Activated naive CD8-positive, alpha-beta T cell treated with anti-CD3 and anti-CD28 coated beads, Interleukin-2, amount 50 U/mL, for 16 hours (primary cell): ENCODE data around the gene COPZ2.
A peak's percentile ranks its signal among the peaks of the same experiment; 100 is the strongest.
"Not testable (repeated sequence)": the region's sequence is repeated elsewhere in the genome, so short reads cannot be mapped to it uniquely, and the experiment has no call there.

Experiments
- DNase-seq: peaks from one replicate; pipeline ENCODE4 v3.0.0-alpha.2; 2020; ENCODE audit warnings: low read depth, low spot score

The COPZ2 gene, protein sequence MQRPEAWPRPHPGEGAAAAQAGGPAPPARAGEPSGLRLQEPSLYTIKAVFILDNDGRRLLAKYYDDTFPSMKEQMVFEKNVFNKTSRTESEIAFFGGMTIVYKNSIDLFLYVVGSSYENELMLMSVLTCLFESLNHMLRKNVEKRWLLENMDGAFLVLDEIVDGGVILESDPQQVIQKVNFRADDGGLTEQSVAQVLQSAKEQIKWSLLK

DNA sequence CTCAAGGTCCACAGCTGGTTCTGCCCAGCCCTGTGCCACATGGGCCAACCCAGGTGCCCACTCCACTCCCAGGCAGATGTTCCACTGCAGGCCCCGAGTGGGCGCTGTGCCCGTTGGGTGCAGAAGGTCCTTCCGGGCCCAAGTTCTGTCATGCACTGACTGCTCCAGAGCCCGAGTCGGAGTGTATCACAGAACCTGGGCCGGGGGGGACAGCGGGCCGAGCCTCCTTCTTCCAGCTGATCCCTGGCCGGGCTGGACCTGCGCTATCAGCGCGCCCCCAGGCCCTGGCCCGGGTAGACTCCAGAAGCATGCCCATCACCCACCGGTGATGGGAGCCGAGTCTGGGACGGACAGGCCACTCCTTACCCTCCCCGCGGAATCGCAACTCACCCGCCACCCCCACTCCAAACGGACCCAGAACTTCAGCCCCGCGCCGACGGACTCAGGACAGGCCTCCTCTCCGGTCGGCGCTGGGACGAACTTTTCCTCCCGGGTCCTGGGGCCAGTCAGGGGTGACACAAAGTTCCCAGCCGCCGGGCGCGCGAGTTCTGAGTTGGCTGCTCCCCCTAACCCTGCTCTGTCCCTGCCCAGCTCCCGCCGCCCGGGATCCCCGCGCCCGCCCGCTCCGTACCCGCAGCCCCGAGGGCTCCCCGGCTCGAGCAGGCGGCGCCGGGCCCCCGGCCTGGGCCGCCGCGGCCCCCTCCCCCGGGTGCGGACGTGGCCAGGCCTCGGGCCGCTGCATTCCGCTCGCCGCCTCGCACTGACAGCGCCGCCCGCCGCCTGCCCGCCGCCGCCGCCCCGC is at the start of gene COPZ2:
COPZ2 (minus strand) TSS at position 762 of the 802 bp plus-strand sequence; CDS start at position 742, 20 bp downstream.
- no peak for DNase-seq

DNA sequence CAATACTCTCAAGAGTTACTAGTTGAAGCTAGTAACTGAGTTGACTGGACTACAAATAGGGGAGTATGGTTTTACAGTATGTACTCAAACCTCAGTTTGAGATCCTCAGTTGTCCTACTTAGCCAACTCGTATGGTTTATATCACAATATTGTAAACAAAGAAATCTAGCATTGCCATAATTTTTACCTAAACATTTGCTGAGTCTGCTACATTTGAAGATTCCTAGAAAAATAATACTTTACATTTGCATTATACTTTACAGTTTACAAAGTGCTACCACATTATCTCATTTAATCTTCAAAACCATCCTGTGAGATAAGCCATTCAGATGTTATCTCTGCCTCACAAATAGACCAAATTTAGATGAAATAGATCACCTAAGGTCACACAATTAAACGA is 47.3 kb upstream of the COPZ2 start:
- DNase-seq = no peak

DNA sequence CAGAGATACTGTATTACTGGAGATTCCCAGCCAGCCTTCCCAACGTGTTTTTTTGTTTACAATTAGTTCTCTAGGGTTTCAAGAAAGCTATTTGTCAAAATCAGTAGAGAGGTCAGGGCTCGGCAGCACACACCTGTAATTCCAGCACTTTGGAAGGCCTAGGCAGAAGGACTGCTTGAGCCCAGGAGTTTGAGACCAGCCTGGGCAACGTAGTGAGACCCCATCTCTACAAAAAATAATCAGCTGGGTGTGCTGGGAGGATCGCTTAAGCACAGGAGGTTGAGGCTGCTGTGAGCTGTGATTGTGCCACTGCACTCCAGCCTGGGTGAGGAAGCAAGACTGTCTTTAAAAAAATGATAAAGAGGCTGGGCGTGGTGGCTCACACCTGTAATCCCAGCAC is 44.3 kb upstream of the COPZ2 start:
- no peak for DNase-seq

DNA sequence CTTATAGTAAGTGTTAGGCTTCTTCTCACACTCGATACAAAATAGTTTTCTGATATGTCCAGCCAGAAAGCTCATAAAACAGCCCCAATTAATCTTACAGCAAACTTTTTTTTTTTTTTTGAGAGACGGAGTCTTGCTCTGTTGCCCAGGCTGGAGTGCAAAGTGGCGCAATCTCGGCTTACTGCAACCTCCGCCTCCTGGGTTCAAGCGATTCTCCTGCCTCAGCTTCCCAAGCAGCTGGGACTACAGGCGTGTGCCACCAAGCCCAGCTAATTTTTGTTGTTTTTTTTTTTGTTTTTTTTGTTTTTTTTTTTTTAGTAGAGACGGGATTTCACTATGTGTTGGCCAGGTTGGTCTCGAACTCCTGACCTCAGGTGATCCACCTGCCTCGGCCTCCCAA is 39.6 kb upstream of the COPZ2 start:
- DNase-seq = not testable (repeated sequence)

DNA sequence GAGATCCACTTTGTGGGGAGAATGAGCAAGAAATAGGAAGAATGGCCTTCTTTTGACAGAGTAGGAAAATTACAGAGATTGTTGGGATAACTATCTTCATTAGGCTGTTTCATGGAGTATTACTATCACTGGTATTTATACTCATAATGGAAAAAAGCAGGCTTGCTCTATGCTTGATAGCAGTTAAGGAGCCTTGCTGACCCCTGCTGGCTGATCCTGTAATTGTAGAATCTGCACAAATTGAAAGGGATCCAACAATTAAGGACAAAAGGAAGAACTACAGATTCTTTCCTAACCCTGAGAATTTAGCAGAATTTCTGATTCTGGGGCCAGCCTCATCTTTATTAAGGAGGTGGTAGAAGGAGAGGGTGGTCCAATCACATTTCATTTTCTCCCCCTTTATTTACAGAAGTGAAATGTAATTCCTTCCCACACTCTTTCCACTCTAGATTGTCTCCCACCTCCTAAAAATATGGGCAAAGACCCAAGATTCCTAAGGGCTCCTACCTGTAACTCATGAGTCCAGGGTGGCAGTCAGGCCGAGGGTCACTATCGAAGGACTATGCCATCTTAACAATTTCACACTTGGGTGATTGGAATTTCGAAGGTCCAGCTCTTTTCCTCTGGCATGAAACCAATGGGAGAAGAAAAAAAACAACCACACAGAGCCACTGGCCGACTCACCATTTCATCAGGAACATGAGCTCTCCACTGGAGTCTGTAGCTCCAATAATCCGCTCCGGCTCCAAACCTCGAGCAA is 36.9 kb upstream of the COPZ2 start:
- peak; percentile 45 for DNase-seq

DNA sequence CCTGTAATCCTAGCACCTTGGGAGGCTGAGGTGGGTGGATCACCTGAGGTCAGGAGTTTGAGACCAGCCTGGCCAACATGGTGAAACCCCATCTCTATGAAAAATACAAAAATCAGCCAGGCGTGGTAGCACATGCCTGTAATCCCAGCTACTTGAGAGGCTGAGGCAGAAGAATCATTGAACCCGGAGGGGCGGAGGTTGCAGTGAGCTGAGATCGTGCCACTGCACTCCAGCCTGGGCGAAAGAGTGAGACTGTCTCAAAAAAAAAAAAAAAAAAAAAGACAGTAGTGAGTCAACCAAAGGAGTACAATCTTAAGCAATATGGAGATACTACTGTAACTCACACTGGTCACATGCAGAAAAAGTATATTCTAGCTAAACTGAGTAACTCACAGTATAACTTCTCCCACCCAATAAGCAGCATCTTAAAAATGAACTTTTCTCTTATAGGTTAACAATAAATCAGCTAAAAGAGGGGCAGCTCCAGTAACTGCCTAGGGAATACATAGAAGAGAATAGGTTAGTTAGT is 36.0 kb upstream of the COPZ2 start:
- DNase-seq = not testable (repeated sequence)

DNA sequence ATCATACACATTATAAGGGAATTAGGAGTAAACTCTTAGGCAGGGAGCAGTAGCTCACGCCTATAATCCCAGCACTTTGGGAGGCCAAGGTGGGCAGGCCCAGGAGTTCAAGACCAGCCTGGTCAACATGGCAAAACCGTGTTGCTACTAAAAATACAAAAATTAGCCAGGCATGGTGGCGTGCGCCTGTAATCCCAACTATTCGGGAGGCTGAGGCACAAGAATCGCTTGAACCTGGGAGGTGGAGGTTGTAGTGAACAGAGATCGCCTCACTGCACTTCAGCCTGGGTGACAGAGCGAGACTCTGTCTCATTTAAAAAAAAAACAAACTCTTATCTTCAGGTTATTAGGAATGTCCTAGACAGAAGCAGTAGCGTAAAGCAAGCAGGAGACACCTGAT is 35.2 kb upstream of the COPZ2 start:
- DNase-seq = not testable (repeated sequence)

DNA sequence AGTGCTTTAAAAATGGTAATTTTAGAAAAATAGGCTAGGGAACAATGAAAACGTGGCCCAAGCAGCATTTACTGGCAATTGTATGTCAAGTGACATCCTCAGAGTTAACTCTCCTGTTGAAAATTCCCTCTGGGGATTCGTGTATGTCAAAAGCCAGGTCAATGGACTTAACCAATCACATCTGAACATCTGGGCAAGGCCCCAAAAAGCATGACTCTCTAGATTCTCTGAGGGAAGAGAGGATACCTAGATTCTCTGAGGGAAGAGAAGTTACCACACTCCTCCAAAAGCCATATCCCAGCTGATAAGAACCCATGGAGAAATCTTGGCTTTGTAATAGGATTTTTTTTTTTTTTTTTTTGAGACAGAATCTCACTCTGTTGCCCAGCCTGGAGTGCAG is 34.1 kb upstream of the COPZ2 start:
- no peak for DNase-seq

DNA sequence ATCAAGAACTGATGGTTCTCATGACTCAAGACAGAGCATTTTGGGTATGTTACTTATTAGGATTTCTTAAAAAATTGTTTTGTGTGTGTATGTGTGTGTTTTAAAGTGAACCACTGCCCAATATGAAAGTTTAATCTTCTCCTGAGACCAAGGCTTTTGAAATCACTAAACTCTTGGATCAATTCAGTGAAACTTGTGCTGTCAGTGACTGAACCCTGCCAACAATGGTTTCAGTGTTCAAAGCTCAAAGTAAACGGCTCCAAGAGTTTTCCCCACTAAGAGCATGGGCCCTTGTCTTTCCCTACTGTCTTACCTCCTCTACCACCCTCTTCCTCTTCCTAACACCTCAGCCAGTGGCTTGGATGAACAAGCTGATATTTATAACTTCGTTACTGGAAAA is 32.6 kb upstream of the COPZ2 start:
- DNase-seq = no peak

DNA sequence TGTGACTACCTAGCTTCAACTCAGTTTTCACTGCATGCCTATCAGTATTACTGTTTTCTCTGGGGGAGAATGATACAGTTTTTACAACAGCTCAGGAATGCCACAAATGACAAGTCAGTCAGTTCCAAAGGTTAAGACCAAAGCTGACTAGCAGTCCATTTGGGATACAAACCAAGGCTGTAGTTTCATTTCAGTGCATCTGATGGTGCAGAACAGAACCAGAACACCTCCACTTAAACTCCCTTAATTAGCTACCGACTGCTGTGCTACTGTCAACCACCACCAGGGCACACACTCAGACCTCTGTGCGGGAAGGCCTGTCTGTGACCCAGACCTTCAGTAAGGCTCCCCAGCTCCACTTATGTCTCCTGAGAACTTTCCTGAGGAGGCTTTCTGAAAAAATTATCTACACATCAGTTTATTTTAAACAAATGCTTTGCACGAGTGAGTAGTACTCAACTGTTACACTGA is 30.9 kb upstream of the COPZ2 start:
- no peak for DNase-seq

DNA sequence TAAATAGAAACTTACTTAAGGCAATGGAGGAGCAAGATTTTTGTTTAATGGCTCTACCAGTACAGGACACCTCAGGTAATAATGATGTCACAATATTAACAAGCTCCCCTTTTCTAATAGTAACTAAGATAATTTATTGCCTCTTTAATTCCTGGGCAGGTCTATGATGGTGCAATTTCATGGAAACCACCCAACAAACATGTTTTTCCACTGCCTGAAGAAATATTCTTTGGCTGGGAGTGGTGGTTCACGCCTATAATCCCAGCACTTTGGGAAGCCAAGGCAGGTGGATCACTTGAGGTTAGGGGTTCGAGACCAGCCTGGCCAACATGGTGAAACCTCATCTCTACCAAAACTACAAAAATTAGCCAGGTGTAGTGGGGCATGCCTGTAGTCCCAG is 30.2 kb upstream of the COPZ2 start:
- not testable (repeated sequence) for DNase-seq

DNA sequence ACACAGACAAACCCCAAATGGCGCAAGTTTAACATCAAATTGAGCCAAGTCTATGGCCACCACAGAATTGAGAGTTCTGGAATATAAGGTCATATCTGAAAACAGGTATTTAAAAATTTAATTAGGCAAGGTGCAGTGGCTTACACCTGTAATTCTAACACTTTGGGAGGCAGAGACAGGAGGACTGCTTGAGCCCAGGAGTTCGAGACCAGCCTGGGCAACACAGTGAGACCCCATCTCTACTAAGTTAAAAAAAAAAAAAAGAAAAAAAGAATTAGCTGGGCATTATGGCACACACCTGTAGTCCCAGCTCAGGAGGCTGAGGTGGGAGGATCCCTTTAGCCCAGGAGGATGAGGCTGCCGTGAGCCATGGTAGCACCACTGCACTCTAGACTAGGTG is 29.6 kb upstream of the COPZ2 start:
- no peak for DNase-seq

DNA sequence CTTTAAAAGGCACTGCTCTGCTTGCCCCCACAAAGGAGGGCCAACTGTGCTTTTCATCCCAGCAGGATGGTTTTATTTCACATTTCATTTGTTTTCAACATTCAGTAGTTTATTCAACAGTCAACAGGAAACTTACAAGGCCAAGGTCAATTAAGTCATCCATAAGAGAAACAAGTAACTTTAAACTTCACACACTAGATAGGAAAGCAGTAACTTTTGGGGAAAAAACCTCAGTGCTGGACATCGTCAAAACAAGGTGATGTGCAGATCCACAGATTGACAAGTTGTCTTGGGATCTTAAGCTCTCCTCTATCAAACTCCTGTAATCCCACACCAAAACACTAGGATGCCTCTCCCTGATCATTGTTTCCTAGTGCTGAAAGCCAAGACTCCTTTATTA is 29.1 kb upstream of the COPZ2 start:
- DNase-seq = no peak

DNA sequence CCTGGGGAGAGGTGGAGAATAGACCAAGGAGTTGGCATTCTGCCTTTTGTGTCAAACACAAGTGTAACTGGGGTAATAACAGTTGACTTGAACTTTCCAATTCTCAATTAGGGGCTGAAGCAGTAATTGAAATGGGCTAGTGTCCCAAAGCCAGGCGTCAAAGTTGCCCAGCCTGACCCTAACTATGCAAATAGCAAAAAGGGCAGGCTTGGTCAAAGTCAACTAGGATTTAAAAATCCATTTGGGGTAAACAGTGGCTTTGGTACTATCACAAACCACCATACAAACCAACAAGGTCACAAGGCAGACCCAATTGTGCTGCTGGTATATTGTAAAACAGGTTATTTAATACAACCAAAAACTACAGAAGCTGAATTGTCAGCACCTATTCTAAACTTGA is 28.6 kb upstream of the COPZ2 start:
- no peak for DNase-seq

DNA sequence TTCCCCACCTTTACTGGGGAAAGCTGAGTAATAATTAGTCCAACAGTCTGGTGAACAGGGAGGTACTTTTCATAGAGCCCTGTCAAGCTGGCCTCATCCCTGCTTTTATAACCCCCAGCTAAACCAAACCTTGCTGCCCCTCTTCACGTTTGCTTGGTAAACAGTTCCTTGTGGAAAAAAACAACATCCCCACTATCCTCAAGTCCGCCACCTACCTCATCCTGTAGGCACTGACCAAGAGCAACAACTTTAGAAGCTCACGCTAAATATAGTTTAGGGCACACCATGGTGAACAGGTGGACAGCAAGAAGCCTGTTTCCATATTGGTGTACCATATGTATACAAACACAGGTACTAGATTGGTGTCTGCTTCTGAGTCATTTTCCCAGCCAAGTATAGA is 27.0 kb upstream of the COPZ2 start:
- DNase-seq = no peak

DNA sequence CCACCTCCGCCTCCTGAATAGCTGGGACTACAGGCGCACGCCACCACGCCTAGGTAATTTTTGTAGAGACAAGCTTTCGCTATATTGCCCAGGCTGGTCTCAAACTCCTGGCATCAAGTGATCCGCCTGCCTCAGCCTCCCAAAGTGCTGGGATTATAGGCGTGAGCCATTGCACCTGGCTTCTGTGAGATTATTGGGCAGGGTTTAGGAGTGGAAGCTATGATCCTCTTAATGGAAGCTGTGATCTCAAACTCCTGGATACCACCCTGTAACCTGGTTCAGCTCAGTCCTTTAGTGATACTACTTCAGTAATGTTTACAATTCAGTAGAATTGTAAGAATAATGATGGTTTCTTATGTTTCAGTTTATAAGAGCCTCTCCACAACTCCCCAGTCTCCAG is 24.7 kb upstream of the COPZ2 start:
- DNase-seq = no peak

DNA sequence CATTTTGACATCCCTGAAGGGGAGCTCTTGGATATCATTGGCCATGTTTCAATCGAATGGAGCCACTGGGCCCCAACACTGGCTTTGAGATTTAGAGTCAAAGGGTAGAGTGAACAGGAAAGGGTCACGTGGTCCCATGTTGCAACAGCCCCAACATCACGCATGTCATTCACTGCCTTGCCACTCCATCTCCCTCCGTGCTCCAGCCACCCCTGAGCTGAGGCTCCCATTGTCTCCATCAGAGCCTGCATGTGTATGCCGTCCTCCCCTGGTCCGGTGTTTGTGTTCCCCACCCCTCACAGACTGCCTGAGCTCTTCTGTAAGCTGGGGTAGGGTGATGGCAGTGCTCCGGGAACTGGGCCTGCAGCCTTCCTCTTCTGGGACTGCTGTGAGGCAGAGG is 22.7 kb upstream of the COPZ2 start:
- DNase-seq = no peak

DNA sequence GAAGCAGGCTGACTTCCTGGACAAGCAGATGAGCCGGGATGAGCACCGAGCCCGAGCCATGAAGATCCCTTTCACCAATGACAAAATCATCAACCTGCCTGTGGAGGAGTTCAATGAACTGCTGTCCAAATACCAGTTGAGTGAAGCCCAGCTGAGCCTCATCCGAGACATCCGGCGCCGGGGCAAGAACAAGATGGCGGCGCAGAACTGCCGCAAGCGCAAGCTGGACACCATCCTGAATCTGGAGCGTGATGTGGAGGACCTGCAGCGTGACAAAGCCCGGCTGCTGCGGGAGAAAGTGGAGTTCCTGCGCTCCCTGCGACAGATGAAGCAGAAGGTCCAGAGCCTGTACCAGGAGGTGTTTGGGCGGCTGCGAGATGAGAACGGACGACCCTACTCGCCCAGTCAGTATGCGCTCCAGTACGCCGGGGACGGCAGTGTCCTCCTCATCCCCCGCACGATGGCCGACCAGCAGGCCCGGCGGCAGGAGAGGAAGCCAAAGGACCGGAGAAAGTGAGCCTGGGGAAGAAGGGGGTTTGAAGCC is 21.6 kb upstream of the COPZ2 start:
- DNase-seq = no peak

DNA sequence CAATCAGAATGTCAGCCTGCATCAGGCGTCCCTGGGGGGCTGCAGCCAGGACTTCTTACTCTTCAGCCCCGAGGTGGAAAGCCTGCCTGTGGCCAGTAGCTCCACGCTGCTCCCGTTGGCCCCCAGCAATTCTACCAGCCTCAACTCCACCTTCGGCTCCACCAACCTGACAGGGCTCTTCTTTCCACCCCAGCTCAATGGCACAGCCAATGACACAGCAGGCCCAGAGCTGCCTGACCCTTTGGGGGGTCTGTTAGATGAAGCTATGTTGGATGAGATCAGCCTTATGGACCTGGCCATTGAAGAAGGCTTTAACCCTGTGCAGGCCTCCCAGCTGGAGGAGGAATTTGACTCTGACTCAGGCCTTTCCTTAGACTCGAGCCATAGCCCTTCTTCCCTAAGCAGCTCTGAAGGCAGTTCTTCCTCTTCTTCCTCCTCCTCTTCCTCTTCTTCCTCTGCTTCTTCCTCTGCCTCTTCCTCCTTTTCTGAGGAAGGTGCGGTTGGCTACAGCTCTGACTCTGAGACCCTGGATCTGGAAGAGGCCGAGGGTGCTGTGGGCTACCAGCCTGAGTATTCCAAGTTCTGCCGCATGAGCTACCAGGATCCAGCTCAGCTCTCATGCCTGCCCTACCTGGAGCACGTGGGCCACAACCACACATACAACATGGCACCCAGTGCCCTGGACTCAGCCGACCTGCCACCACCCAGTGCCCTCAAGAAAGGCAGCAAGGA is 21.0 kb upstream of the COPZ2 start:
- no peak for DNase-seq

DNA sequence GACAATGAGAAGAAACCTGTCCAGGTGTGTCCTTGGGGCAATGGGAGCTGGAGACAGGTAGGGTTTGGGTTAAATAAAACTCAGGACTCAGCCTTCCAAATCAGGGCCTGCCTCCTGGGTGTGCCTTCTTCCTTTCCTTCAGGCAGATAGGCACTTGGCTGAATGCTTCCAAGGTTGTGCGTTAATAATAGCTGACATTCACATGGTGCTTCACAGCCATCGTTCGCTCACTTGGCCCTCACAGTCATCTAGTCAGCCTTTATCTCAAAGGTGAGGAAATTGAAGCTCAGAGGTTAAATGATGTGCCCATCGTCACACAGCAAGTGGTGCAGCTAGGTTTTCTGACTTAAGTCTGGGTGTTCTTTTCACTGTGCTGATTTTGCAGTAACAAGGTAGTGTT is 20.0 kb upstream of the COPZ2 start:
- no peak for DNase-seq

DNA sequence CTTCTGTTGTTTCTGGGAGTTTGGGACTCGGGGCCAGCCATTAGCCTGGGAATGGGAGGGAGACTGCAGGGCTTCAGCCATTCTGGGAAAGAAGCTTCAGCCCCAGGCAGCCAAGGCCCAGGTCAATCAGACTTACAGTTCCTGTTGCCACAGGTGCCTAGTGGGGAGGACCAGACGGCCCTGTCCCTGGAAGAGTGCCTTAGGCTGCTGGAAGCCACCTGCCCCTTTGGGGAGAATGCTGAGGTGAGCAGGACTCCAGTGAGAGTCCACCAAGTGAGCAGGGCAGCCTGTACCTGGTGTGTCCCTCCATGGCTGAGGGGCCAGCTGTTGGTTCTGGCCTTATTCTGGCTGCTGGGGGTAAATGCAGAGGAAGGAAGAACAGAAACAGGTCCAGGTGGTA is 19.3 kb upstream of the COPZ2 start:
- DNase-seq = no peak
